GM19452 (cell line): ENCODE data around the gene GRID1.

Experiments used
- ATAC-seq: cut with Tn5 transposase; IDR thresholded peaks from one replicate; pipeline ENCODE4 v1.9.1; 2021; ENCODE audit not compliant: unreplicated experiment

Gene GRID1

DNA sequence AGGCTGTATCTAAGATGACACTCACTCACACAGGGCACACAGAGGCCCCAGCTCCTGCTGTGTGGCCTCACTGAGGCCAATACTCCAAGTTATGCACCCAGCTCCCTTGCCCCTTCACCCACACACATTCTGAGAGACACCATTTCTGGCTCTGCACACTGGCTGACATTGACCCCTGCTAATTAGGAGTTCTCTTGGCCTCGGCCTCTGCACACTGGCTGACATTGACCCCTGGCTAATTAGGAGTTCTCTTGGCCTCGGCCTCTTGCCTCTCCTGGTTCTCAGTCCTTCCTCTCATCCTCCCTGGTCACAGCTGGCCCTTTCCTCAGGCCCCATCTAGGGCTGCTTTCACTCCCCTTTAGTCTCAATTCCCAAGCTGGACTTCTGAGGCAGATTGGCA is 97.3 kb downstream of the GRID1 start:
- ATAC-seq, result no peak

DNA sequence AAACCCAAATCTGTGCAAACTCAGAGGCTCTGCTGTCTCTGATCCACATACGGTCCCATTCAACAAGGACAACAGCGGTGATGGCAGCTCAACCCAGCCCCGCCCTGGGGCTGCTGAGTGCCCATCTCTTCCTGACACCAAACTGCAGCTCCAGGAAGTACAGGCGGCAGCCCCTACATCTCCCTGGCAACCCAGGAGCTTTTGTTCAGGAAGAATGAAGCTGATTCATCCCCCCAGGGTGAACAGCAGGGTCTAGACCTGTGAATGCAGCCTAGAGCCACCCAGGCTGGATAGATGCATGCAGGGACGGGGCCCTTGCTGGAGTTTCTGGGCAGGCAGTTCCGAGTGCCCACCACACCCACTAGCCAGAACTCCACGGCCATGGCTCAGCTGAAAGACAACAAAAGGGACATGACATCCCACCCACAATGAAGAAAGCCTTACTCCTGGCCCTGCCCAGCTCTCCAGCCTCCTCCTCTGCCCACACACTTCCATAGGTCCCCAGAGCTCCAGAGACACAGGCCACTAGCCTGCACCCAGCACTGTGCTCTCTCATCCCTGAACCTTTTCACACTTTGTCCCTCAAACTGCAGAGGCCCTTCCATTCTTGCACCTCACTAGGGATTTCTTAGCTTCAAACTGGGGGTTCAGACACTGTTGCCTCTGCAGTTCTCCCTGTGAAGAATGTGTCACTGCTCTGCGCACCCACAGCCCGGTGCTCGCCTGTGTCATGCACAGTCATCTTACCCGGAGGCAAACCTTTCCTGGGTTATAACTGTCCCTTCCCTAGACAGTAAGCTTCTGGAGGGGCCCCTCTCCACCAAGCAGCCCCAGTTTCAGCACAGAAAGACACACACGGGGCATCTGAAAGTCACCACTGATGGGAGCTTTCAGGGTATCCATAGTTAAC is 99.1 kb downstream of the GRID1 start:
- no peak for ATAC-seq

GRCh38 chr10:86266446-86267242 is 100.0 kb downstream of the GRID1 start:
- ATAC-seq, result no peak

DNA sequence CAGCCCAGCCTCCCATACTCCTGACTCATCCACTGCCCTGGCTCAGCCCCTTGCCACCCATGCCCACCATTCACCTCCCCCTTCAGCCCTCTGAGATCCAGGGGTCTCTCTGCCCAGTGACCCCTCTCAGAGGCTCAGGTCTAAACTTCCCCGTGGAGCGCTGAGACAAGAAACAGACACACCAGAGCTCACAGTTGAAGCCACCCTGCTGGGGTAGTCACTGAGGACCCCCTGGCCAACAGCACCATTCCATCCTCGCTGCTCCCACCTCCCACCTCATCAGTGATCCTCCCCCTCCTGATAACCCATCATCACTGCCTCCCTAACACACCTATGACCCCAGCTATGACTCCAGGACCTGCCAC is 100.7 kb downstream of the GRID1 start:
- no peak for ATAC-seq

DNA sequence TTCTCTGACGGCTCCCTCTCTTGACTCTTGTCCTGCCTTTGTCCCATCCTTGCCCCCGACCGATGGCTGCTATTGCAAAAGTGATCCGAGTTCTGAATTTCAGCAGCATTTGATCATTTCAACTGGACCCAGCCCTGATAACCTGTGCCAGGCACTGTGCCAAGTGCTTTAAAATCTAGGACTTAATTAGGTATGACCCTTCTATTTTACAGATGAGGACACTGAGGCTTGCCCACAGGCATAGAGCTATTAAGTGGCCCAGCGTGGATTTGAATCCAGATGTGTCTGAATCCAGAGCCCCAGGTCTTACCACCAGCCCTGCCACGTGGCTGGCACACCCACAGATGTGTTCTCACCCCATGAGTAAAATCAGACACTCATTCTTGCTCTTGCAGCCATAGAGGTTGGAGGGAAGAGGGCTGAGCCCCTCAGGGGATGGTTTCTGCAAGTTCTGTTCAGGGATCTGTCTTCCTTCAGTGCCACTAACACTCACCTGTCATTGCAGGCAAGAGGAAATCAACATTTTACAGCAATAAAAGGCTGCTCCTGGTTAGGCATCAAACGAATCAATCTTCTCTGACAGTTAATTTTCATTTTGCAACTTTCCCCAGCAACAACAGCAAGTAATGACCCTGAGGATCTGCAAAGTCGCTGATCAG is 101.2 kb downstream of the GRID1 start:
- no peak for ATAC-seq

GRCh38 chr10:86264481-86265231 is 101.9 kb downstream of the GRID1 start:
- ATAC-seq, result no peak

DNA sequence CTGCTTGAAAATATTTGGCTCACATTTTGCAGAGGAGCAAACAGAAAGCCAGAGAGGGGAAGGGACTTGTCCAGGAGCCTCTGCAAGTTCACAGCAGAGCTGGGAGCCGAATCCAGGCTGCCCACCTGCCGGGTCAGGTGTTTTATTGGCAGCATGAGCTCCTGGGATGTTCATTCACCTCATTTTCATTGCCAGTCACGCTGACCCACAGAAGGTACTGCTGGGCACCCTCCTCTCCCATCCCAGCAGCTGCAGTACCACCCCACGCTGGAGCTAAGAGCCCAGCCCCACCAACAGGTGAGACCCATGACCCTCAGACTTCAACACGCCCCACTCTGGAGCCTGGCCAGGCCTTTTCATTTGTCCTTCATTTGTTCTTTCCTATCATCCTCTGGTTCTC is 102.7 kb downstream of the GRID1 start:
- ATAC-seq, result no peak

DNA sequence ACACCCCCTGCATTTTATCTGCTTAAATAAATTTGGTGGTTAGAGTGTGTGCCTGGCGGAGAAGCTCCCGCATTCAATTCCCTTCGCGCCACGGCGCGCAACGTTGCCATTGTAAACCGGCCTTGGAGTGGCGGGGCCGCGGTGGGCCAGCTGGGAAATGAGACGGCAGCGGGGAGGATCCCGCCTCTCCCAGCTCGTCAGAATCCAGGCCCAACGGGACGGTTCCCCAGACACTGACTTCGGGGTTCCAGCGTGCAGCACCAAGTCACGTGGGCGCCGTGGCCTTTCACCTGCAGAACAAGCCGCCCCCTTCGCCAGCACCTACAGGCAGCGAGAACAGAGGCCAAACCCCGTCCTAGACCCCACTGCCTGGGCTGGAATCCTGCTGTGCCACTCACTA is 103.4 kb downstream of the GRID1 start:
- ATAC-seq, result no peak

- no peak for ATAC-seq
Measured at GRCh38 chr10:86262688-86263181, 103.9 kb downstream of the GRID1 start.

DNA sequence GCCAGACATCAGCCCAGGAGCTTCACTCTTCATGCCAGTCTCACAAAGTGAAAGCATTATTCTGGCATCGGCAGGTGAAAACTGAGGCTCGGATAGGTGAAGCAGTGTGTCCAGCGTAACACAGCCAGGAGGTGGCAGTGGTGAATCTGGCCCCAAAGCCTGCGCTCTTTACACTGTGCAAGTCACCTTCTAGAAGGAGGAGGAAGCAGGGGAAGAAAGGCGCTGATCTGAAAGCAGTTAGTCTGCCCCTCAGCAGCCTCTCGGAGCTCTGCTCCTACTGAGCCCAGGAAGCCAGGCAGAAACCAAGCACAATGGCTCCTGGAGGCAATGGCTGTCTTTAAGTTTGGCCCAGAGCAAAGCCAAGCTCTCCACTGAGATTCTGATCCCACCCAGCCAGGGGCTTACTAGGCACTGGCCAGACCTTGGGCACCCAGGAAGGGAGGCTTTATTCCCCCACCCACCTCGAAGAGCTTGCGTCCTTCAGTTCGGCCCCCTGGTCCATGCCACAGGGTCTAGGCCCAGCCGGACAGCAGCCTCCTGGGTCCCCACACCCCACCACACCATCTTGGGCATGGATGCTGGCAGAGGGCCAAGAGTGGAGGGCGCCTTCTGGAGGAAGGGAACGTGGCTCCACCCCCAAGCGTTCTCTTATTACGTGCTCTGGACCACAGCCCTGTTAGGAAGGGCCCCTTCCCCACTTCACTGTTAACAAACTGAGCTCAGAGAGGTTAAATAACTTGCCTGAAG is 104.5 kb downstream of the GRID1 start:
- ATAC-seq, result no peak

GRCh38 chr10:86261470-86261869 is 105.1 kb downstream of the GRID1 start:
- ATAC-seq, result no peak

DNA sequence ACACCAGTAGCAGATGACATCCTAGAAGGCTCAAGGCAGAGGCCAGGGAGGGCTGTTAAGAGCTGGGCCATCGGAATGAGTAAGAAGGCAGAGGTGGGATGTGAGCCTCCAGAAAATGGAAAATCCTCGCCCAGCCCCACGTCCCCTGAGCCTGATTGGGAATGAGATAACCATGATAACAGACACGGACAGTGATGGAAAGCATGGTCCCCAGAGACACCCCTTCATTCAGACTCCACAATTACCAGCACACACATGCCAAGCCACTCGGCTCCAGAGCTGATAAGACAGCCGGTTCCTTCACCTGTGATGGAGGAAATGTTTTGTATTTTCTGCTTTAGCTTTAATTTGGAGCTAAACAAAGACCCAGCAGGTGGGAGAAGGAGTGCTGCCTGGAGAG is 106.0 kb downstream of the GRID1 start:
- ATAC-seq, result no peak

DNA sequence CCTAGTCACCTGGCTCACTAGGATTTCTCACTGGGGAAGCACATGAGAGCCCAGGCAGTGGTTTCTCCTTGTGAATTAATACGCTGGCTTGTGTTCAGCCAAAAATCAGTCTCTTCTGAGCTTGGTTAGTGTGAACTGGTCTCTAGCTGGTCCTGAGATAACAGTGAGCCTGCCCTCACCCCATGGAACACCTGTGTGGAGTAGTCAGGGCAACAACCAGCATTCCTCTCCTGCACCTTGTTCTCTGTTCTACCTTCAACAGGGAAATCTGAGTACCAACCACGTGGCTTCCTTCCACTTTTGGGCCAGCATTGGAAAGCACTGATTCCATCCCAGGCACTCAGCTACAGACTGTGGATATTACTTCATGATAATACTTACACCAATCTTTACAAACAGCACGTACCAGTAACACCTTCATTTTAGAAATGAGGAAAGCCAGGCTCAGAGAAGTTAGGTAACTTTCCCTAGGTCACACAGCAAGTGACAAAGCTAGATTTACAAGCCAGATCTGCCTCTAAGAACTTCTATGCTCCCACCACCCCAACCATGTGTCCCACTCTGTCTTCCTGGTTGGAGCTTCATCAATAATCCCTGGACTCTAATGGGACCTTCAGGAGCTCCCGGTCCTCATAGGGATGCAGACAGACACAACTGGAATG is 106.6 kb downstream of the GRID1 start:
- no peak for ATAC-seq

GRCh38 chr10:86258941-86259340 is 107.7 kb downstream of the GRID1 start:
- no peak for ATAC-seq

GRCh38 chr10:86258499-86258898 is 108.1 kb downstream of the GRID1 start:
- ATAC-seq, result no peak

GRCh38 chr10:86257683-86258082 is 108.9 kb downstream of the GRID1 start:
- no peak for ATAC-seq

- no peak for ATAC-seq
Measured at GRCh38 chr10:86256690-86257315, 109.8 kb downstream of the GRID1 start.

DNA sequence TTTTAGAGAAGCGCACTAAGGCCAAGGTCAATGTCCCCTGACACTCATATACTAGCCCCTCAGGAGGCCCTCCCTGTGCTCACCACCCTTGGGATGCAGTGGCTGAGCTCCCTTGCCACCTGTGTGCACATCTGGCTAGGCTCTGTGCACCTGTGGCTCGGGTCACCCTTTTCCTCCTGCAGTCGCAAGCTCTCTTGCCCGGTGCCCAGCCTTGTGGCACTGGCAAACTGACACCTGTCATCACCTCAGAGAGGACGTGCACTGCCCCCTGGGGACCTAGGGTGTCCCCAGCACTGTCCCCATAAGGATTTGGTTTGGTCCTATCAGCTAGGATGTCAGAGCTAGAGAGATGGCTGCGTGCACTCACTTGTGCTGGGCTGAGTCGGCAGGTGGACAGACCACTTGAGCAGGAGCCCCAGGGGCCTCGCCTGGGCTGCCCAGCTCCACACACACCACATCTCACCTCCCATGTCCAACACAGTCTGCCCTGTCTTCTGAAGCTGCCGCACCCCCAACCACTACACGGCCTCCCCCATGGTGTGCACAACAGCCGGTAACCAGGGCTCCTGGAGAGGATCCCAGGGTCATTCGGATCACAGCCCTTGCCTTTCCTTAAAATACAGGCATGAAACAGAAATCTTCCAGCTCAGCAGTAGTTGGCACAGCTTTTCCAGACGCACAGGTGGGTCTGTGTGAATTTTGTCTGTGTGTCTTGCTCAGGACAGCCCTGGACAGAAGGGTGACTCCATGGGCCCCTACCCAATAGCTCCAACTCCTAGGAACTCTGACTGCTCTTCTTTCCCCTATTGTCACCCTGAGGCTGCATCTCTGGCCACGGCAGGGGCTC is 111.0 kb downstream of the GRID1 start:
- ATAC-seq, result no peak
